Gastrocnemius medialis (tissue), 4 donors: ENCODE results near the gene NR6A1.

Experiments used
- POLR2A ChIP-seq, 2 donors: fragments of 450-650 bp; IDR thresholded peaks; one replicate each; pipeline ENCODE4 v1.6.1; 2017; ENCODE audit warnings: antibody characterized with exemption in 2 of 2, mild to moderate bottlenecking in 2 of 2, moderate library complexity in 2 of 2
- TF ChIP-seq, protein P1 (sequence below), 5 experiments: fragments of 450-650 bp in 3 of 5; fragments of 200-600 bp in 2 of 5; sonication (generic) in 2 of 5; IDR thresholded peaks in 4 of 5; conservative IDR thresholded peaks in 1 of 5; 1 replicate in 4 of 5; 2 replicates in 1 of 5; pipeline ENCODE4 v1.5.1; 2016 to 2019; ENCODE audit warnings: antibody characterized with exemption in 5 of 5, mild to moderate bottlenecking in 3 of 5, moderate library complexity in 3 of 5

DNA sequence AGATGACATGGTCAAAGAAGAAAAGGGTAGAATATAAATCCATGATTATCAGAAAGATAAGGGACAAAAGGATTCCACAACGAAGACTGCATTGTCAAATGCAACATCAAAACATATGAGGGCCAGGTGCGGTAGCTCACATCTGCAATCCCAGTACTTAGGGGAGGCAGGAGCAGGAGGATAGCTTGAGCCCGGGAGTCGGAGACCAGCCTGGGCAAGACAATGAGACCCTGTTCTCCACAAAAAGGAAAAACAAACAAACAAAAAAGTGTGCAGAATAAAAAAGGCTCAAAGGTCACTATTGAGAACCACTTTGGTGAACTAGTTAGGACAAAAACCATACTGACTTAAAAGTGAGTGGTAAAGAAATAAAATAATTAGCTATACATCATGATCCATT is 203.7 kb downstream of the NR6A1 start:
- TF ChIP-seq, protein P1, sequence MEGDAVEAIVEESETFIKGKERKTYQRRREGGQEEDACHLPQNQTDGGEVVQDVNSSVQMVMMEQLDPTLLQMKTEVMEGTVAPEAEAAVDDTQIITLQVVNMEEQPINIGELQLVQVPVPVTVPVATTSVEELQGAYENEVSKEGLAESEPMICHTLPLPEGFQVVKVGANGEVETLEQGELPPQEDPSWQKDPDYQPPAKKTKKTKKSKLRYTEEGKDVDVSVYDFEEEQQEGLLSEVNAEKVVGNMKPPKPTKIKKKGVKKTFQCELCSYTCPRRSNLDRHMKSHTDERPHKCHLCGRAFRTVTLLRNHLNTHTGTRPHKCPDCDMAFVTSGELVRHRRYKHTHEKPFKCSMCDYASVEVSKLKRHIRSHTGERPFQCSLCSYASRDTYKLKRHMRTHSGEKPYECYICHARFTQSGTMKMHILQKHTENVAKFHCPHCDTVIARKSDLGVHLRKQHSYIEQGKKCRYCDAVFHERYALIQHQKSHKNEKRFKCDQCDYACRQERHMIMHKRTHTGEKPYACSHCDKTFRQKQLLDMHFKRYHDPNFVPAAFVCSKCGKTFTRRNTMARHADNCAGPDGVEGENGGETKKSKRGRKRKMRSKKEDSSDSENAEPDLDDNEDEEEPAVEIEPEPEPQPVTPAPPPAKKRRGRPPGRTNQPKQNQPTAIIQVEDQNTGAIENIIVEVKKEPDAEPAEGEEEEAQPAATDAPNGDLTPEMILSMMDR (IDR thresholded peaks at IDR 0.05 in 4 of 5, conservative IDR thresholded peaks at IDR 0.05 in 1 of 5) = no peak
- TF ChIP-seq POLR2A (IDR thresholded peaks at IDR 0.05) = no peak
